Stimulated activated CD4-positive, alpha-beta T cell treated with anti-CD3 and anti-CD28 coated beads, Interleukin-1b, Interleukin-23, amount 100 ng/mL, for 24 hours (primary cell): ENCODE results near the gene BSND.

Source experiments
- DNase-seq, 4 experiments: peaks; one replicate each; pipeline ENCODE4 v3.0.0-alpha.2; 2020; ENCODE audit warnings: low read depth in 4 of 4, low spot score in 1 of 4

Gene BSND

GRCh38 chr1:55060133-55060999 lies 61.6 kb downstream of the BSND start:
- peak in 1 of 4 experiments; percentile 11 for DNase-seq

- DNase-seq: no peak
Measured at GRCh38 chr1:55061000-55061705, 62.4 kb downstream of the BSND start.
